H9 (cell line): ENCODE data around the gene PTPRR. TPM values are rescaled to one million over a fixed set of nuclear protein-coding genes. Genes with fewer than 3 reads are reported as not detected.

Experiments
- DNase-seq: peaks from one replicate; pipeline ENCODE4 v3.0.0-alpha.2; 2017
- H2AFZ ChIP-seq: one replicate; pipeline ENCODE4 v1.6.1; 2013; ENCODE audit warnings: mild to moderate bottlenecking, low read length, control low read depth, moderate library complexity
- H2AK5ac ChIP-seq: 2 replicates; pipeline ENCODE4 v1.6.1; 2013; ENCODE audit warnings: low read length, control low read depth, mixed read lengths; ENCODE audit not compliant: insufficient read length
- H2BK120ac ChIP-seq: one replicate; pipeline ENCODE4 v1.6.1; 2013; ENCODE audit warnings: low read depth, mild to moderate bottlenecking, low read length, control low read depth, inconsistent platforms; ENCODE audit not compliant: poor library complexity, severe bottlenecking
- H2BK12ac ChIP-seq: 2 replicates; pipeline ENCODE4 v1.6.1; 2013; ENCODE audit warnings: low read length, control low read depth, mixed read lengths, low read depth; ENCODE audit not compliant: insufficient read length
- H2BK15ac ChIP-seq: 2 replicates; pipeline ENCODE4 v1.6.1; 2013; ENCODE audit warnings: low read depth, low read length, control low read depth
- H2BK20ac ChIP-seq: one replicate; pipeline ENCODE4 v1.6.1; 2013; ENCODE audit warnings: low read depth, mild to moderate bottlenecking, low read length, control low read depth, inconsistent platforms; ENCODE audit not compliant: poor library complexity, severe bottlenecking
- H2BK5ac ChIP-seq: 2 replicates; pipeline ENCODE4 v1.6.1; 2013; ENCODE audit warnings: low read length, control low read depth, mixed read lengths; ENCODE audit not compliant: insufficient read length
- H3K14ac ChIP-seq: 2 replicates; pipeline ENCODE4 v1.6.1; 2013; ENCODE audit warnings: low read length, control low read depth; ENCODE audit not compliant: insufficient read depth
- H3K18ac ChIP-seq: 2 replicates; pipeline ENCODE4 v1.6.1; 2013; ENCODE audit warnings: low read depth, mild to moderate bottlenecking, mixed read lengths, low read length, control low read depth; ENCODE audit not compliant: insufficient read length
- H3K23ac ChIP-seq: 2 replicates; pipeline ENCODE4 v1.6.1; 2013; ENCODE audit warnings: low read length, control low read depth, mixed read lengths, low read depth; ENCODE audit not compliant: insufficient read length
- H3K23me2 ChIP-seq: 2 replicates; pipeline ENCODE4 v1.6.1; 2013; ENCODE audit warnings: low read depth, mild to moderate bottlenecking, mixed read lengths, low read length, control low read depth; ENCODE audit not compliant: insufficient read length, poor library complexity, severe bottlenecking
- H3K27ac ChIP-seq: 2 replicates; pipeline ENCODE4 v1.5.1; 2013; ENCODE audit warnings: low read length, control low read depth, mixed read lengths, low read depth; ENCODE audit not compliant: insufficient read length
- H3K27me3 ChIP-seq: 2 replicates; pipeline ENCODE4 v1.6.1; 2013; ENCODE audit warnings: low read length, control low read depth, inconsistent platforms; ENCODE audit not compliant: insufficient read depth
- H3K4ac ChIP-seq: 2 replicates; pipeline ENCODE4 v1.6.1; 2013; ENCODE audit warnings: low read depth, mild to moderate bottlenecking, control low read depth, inconsistent platforms, low read length, moderate library complexity
- H3K4me1 ChIP-seq: 2 replicates; pipeline ENCODE4 v1.6.1; 2013; ENCODE audit warnings: low read length, control low read depth, inconsistent platforms; ENCODE audit not compliant: insufficient read depth
- H3K4me2 ChIP-seq: 2 replicates; pipeline ENCODE4 v1.6.1; 2013; ENCODE audit warnings: low read length, control low read depth, mixed read lengths; ENCODE audit not compliant: insufficient read length, insufficient read depth
- H3K56ac ChIP-seq: 2 replicates; pipeline ENCODE4 v1.6.1; 2013; ENCODE audit warnings: low read depth, mild to moderate bottlenecking, mixed read lengths, low read length, control low read depth; ENCODE audit not compliant: insufficient read length
- H3K79me1 ChIP-seq: 2 replicates; pipeline ENCODE4 v1.6.1; 2013; ENCODE audit warnings: low read depth, mild to moderate bottlenecking, moderate library complexity, low read length, control low read depth, inconsistent platforms; ENCODE audit not compliant: insufficient read depth, poor library complexity, severe bottlenecking
- H3K79me2 ChIP-seq: 2 replicates; pipeline ENCODE4 v1.6.1; 2013; ENCODE audit warnings: low read length, control low read depth, inconsistent platforms; ENCODE audit not compliant: insufficient read depth
- H3K9ac ChIP-seq: 2 replicates; pipeline ENCODE4 v1.6.1; 2013; ENCODE audit warnings: low read length, control low read depth, mixed read lengths; ENCODE audit not compliant: insufficient read length; ENCODE audit errors: extremely low read depth
- H3K9me3 ChIP-seq: one replicate; pipeline ENCODE4 v1.6.1; 2013; ENCODE audit warnings: low read depth, low read length, inconsistent platforms; ENCODE audit not compliant: control insufficient read depth
- H3T11ph ChIP-seq: one replicate; pipeline ENCODE4 v1.6.1; 2013; ENCODE audit warnings: mild to moderate bottlenecking, low read length, control low read depth, inconsistent platforms
- H4K20me1 ChIP-seq: one replicate; pipeline ENCODE4 v1.6.1; 2013; ENCODE audit not compliant: control insufficient read depth, insufficient read length, insufficient read depth
- H4K5ac ChIP-seq: 2 replicates; pipeline ENCODE4 v1.6.1; 2013; ENCODE audit warnings: low read depth, mild to moderate bottlenecking, mixed read lengths, low read length, control low read depth; ENCODE audit not compliant: insufficient read length
- H4K8ac ChIP-seq: replicated peaks from 2 replicates; pipeline ENCODE4 v1.6.1; 2013; ENCODE audit warnings: low read length, control low read depth, mixed read lengths, low read depth; ENCODE audit not compliant: insufficient read length
- H4K91ac ChIP-seq: 2 replicates; pipeline ENCODE4 v1.6.1; 2013; ENCODE audit warnings: low read depth, mild to moderate bottlenecking, moderate library complexity, mixed read lengths, low read length, control low read depth; ENCODE audit not compliant: insufficient read length
- H3K27ac Mint-ChIP-seq, 3 experiments: 2 replicates in 2 of 3; 3 replicates in 1 of 3; pipeline ENCODE4 v1.8.0; 2020 to 2021; ENCODE audit warnings: mixed read lengths in 3 of 3, mild to moderate bottlenecking in 1 of 3, moderate library complexity in 1 of 3
- H3K27me3 Mint-ChIP-seq: 2 replicates; pipeline ENCODE4 v1.8.0; 2021; ENCODE audit warnings: low read depth, mild to moderate bottlenecking, moderate library complexity, mixed read lengths
- H3K36me3 Mint-ChIP-seq, 3 experiments: 2 replicates in 2 of 3; 3 replicates in 1 of 3; pipeline ENCODE4 v1.8.0; 2020 to 2021; ENCODE audit warnings: low read depth in 3 of 3, mixed read lengths in 3 of 3; ENCODE audit not compliant: insufficient read depth in 1 of 3
- H3K4me1 Mint-ChIP-seq, 2 experiments: 2 replicates each; pipeline ENCODE4 v1.8.0; 2020; ENCODE audit warnings: mixed read lengths in 2 of 2
- H3K4me3 Mint-ChIP-seq, 2 experiments: 2 replicates in 1 of 2; 3 replicates in 1 of 2; pipeline ENCODE4 v1.8.0; 2020 to 2021; ENCODE audit warnings: mild to moderate bottlenecking in 2 of 2, mixed read lengths in 2 of 2, moderate library complexity in 1 of 2
- H3K9me3 Mint-ChIP-seq, 2 experiments: 2 replicates in 1 of 2; 3 replicates in 1 of 2; pipeline ENCODE4 v1.8.0; 2020; ENCODE audit warnings: mild to moderate bottlenecking in 2 of 2, mixed read lengths in 2 of 2, moderate library complexity in 1 of 2
- CTCF ChIP-seq: fragments of 200-600 bp; sonication (generic); conservative IDR thresholded peaks from 3 replicates; pipeline ENCODE4 v1.8.0; 2021; ENCODE audit warnings: antibody characterized with exemption, mild to moderate bottlenecking
- WGBS: extraction: QIAGEN DNeasy Blood & Tissue Kit; methylation state at CpG from one replicate; pipeline ENCODE4 v1.1.7; 2013; ENCODE audit warnings: missing lambda C conversion rate, low lambda C conversion rate, mixed read lengths; ENCODE audit not compliant: insufficient read length; ENCODE audit errors: extremely low coverage; 5-methylcytosine and 5-hydroxymethylcytosine counted together
- total RNA-seq: library from RNA; stranded (reverse); gene quantifications from 2 replicates; pipeline ENCODE4 v1.2.1, GENCODE V29; 2021

The PTPRR gene
- total RNA-seq, 1 experiment from 2014 or later: 0.22 TPM

- Histone ChIP-seq H2BK120ac (no peak overlapping the region), H3K27me3 (no peaks in the 10 kb centered on the region), H2BK15ac (no peak overlapping the region), H3K79me1 (no peaks in the 10 kb centered on the region), H3K79me2 (no peaks in the 10 kb centered on the region), H3K23ac (no peak overlapping the region), H3K9ac (no peak overlapping the region), H4K20me1 (no peaks in the 10 kb centered on the region), H4K5ac (no peak overlapping the region), H3K4me2 (no peak overlapping the region), H3K4ac (no peak overlapping the region), H4K8ac (no peak overlapping the region), H3K4me1 (peaks cover 2% of the 10 kb centered on the region; the same call in 1 of the 2 replicates), H2AK5ac (no peak overlapping the region), H2BK20ac (no peak overlapping the region), H2AFZ (no peak overlapping the region), H3K56ac (no peak overlapping the region), H3K9me3 (no peaks in the 10 kb centered on the region), H3K18ac (no peak overlapping the region), H4K91ac (no peak overlapping the region), H3T11ph (no peak overlapping the region), H3K23me2 (no peaks in the 10 kb centered on the region), H3K14ac (no peak overlapping the region), H3K27ac (no peak overlapping the region), H2BK5ac (no peak overlapping the region), H2BK12ac (no peak overlapping the region)
- H3K36me3 Mint-ChIP-seq: peaks cover 13 to 17% (median 15%) of the 10 kb centered on the region in 3 experiments
- H3K27ac Mint-ChIP-seq: 0 out of 7 replicates have a peak overlapping the region, but pooled peaks of 1 of the 3 experiments have one; percentile 24
- DNase-seq: no peak
- H3K4me1 Mint-ChIP-seq: peaks cover 52 to 53% of the 10 kb centered on the region in 2 experiments
- no CpG with 5 or more reads among the region's 1 CpG for WGBS
- no peak overlapping the region for H3K4me3 Mint-ChIP-seq
- peaks cover 16 to 18% of the 10 kb centered on the region in 2 experiments for H3K9me3 Mint-ChIP-seq
- H3K27me3 Mint-ChIP-seq: peaks cover 4% of the 10 kb centered on the region
- TF ChIP-seq CTCF: no peak
Measured at GRCh38 chr12:70806043-70806442, 114.5 kb downstream of the PTPRR start.
